ENCODE data around the gene TRIM39. TPM values are rescaled to one million over a fixed set of nuclear protein-coding genes. Genes with fewer than 3 reads are reported as not detected.

Gene TRIM39
- polyA plus RNA-seq, 1 of the 3 experiments (the other 2 are of a cell fraction) = 6.5 TPM

DNA sequence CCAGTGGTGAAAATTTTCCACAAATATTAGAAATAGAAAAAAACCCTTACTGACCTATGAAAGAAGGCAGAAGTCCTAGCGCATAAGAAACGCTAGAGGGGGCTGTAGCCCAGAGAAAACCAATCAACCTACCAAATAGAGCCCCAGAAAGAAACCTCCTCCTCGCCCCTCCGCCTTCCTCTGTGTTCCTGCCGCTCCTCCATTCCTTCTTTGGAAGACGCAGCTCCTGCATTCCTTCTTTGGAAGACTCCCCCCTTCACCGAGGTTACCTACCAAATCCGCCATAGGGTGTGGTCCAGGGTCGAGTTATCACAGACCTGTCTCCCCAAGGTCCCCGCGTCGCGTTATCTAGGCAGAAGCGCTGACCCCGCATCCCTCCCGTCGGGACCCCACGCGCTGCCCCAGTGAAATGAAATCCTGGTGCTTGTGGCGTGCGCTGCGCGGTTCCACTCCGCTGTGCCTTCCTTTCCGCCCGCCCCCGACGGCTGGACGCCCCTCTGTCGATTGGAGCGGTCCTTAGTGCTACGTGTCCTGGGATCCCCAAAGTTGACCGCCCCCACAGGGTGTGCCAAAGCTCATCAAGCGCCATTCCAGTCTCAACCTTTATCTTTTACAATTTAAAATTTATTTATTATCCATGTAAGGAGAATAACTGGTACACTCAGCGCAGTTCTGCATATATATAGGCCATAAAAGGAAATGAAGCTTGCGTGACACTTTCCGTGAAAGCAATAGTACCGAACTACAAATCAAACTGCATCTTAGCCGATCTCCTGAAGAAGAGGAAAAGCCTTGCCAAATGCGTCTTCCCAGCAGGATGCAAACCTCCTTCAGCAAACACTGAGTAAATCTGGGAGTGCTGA is 31.2 kb downstream of the TRIM39 start:
- peaks cover 58% of the 10 kb centered on the region; the same call in 1 of the 2 replicates for H3K27me3 ChIP-seq (ENCODE audit: insufficient read depth)
- H3K9me2 ChIP-seq = no peaks in the 10 kb centered on the region
- WGBS (ENCODE audit: low lambda C conversion rate) = 14% methylated on average over 28 of the region's 40 CpGs
- H3K79me2 ChIP-seq (ENCODE audit: insufficient read depth) = no peaks in the 10 kb centered on the region
- ChIA-PET CTCF (interaction anchor here (0.7 to 3.3 kb wide), 22 partner anchors 9 to 650 kb away, joined by 3 to 35 read pairs (median 4); partner anchors contain the start of gene TRIM39), POLR2A (no interaction called here)
- H3K9ac ChIP-seq = no peak overlapping the region
- no peaks in the 10 kb centered on the region for H3K36me3 ChIP-seq (replicated peaks in 1 of 2; ENCODE audit: control insufficient read depth in 1 of 2, insufficient read depth in 2 of 2, low read length in 1 of 2)
- peak overlapping the region; percentile 90 for H3K4me2 ChIP-seq
- H3K9me3 ChIP-seq = no peaks in the 10 kb centered on the region
- peaks cover 0 to 4% of the 10 kb centered on the region in 2 experiments; a peak in 1 of 4 replicates for H3K4me1 ChIP-seq (ENCODE audit: control insufficient read depth in 1 of 2, insufficient read depth in 2 of 2, low read depth in 1 of 2, low read length in 1 of 2)
- DNase-seq = peak; percentile 76
- no peak overlapping the region for H3K27ac ChIP-seq (ENCODE audit: low read depth in 2 of 2, low read length in 1 of 2)
- H3K4me3 ChIP-seq (ENCODE audit: low read depth in 2 of 2, low read length in 1 of 2) = peak overlapping the region; percentile 36 to 46
- no peaks in the 10 kb centered on the region for H3F3A ChIP-seq (replicated peaks; ENCODE audit: insufficient read depth)
- H4K20me1 ChIP-seq (ENCODE audit: insufficient read depth) = no peaks in the 10 kb centered on the region
- peak overlapping the region; percentile 61; the same call in 1 of the 2 replicates for H2AFZ ChIP-seq (ENCODE audit: low read depth)
- TF ChIP-seq FOXJ3 (CRISPR knock-in tag; IDR thresholded peaks at IDR 0.05) (no peak), NRF1 (IDR thresholded peaks at IDR 0.05; ENCODE audit: low read depth, low read length) (no peak), FOSL2 (IDR thresholded peaks at IDR 0.05; ENCODE audit: borderline replicate concordance, low read depth) (no peak), YY1 (IDR thresholded peaks at IDR 0.05; ENCODE audit: low read depth) (no peak), RXRA (IDR thresholded peaks at IDR 0.05; ENCODE audit: borderline replicate concordance, low read depth) (no peak), TEAD4 (IDR thresholded peaks at IDR 0.05; ENCODE audit: borderline replicate concordance, insufficient read depth) (no peak), RAD21 (IDR thresholded peaks at IDR 0.05; ENCODE audit: low read length) (peak; percentile 75), TCF12 (IDR thresholded peaks at IDR 0.05) (no peak), GATA2 (CRISPR knock-in tag; IDR thresholded peaks at IDR 0.05) (no peak), RFX5 (IDR thresholded peaks at IDR 0.05; ENCODE audit: low read length) (no peak), MEF2A (IDR thresholded peaks at IDR 0.05; ENCODE audit: borderline replicate concordance, low read depth) (no peak), JUND (IDR thresholded peaks at IDR 0.05) (no peak), SIN3A (IDR thresholded peaks at IDR 0.05; ENCODE audit: borderline replicate concordance, low read depth, low read length) (no peak), FOXM1 (IDR thresholded peaks at IDR 0.05; ENCODE audit: low read depth) (no peak), POLR2AphosphoS5 (IDR thresholded peaks at IDR 0.05; ENCODE audit: low read depth, low read length) (no peak), NFIC (IDR thresholded peaks at IDR 0.05; ENCODE audit: borderline replicate concordance) (no peak), EP300 (IDR thresholded peaks at IDR 0.05; ENCODE audit: borderline replicate concordance in 1 of 2, low read depth in 1 of 2, low read length in 1 of 2) (no peak), SMC3 (IDR thresholded peaks at IDR 0.05; ENCODE audit: low read depth, low read length) (peak; percentile 33; the same call in 1 of the 2 replicates)
- TF ChIP-seq, protein P1, sequence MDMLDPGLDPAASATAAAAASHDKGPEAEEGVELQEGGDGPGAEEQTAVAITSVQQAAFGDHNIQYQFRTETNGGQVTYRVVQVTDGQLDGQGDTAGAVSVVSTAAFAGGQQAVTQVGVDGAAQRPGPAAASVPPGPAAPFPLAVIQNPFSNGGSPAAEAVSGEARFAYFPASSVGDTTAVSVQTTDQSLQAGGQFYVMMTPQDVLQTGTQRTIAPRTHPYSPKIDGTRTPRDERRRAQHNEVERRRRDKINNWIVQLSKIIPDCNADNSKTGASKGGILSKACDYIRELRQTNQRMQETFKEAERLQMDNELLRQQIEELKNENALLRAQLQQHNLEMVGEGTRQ (IDR thresholded peaks at IDR 0.05; ENCODE audit: borderline replicate concordance, low read depth, low read length) = no peak
- TF ChIP-seq, protein P2, sequence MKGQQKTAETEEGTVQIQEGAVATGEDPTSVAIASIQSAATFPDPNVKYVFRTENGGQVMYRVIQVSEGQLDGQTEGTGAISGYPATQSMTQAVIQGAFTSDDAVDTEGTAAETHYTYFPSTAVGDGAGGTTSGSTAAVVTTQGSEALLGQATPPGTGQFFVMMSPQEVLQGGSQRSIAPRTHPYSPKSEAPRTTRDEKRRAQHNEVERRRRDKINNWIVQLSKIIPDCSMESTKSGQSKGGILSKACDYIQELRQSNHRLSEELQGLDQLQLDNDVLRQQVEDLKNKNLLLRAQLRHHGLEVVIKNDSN (IDR thresholded peaks at IDR 0.05; ENCODE audit: borderline replicate concordance, low read depth) = no peak
- TF ChIP-seq, protein P3, sequence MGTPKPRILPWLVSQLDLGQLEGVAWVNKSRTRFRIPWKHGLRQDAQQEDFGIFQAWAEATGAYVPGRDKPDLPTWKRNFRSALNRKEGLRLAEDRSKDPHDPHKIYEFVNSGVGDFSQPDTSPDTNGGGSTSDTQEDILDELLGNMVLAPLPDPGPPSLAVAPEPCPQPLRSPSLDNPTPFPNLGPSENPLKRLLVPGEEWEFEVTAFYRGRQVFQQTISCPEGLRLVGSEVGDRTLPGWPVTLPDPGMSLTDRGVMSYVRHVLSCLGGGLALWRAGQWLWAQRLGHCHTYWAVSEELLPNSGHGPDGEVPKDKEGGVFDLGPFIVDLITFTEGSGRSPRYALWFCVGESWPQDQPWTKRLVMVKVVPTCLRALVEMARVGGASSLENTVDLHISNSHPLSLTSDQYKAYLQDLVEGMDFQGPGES (IDR thresholded peaks at IDR 0.05; ENCODE audit: low read depth, low read length) = no peak
- TF ChIP-seq, protein P4, sequence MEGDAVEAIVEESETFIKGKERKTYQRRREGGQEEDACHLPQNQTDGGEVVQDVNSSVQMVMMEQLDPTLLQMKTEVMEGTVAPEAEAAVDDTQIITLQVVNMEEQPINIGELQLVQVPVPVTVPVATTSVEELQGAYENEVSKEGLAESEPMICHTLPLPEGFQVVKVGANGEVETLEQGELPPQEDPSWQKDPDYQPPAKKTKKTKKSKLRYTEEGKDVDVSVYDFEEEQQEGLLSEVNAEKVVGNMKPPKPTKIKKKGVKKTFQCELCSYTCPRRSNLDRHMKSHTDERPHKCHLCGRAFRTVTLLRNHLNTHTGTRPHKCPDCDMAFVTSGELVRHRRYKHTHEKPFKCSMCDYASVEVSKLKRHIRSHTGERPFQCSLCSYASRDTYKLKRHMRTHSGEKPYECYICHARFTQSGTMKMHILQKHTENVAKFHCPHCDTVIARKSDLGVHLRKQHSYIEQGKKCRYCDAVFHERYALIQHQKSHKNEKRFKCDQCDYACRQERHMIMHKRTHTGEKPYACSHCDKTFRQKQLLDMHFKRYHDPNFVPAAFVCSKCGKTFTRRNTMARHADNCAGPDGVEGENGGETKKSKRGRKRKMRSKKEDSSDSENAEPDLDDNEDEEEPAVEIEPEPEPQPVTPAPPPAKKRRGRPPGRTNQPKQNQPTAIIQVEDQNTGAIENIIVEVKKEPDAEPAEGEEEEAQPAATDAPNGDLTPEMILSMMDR (IDR thresholded peaks at IDR 0.05) = peak; percentile 86
- TF ChIP-seq, protein P5, sequence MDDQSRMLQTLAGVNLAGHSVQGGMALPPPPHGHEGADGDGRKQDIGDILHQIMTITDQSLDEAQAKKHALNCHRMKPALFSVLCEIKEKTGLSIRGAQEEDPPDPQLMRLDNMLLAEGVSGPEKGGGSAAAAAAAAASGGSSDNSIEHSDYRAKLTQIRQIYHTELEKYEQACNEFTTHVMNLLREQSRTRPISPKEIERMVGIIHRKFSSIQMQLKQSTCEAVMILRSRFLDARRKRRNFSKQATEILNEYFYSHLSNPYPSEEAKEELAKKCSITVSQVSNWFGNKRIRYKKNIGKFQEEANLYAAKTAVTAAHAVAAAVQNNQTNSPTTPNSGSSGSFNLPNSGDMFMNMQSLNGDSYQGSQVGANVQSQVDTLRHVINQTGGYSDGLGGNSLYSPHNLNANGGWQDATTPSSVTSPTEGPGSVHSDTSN (IDR thresholded peaks at IDR 0.05) = no peak
- TF ChIP-seq, protein P6, sequence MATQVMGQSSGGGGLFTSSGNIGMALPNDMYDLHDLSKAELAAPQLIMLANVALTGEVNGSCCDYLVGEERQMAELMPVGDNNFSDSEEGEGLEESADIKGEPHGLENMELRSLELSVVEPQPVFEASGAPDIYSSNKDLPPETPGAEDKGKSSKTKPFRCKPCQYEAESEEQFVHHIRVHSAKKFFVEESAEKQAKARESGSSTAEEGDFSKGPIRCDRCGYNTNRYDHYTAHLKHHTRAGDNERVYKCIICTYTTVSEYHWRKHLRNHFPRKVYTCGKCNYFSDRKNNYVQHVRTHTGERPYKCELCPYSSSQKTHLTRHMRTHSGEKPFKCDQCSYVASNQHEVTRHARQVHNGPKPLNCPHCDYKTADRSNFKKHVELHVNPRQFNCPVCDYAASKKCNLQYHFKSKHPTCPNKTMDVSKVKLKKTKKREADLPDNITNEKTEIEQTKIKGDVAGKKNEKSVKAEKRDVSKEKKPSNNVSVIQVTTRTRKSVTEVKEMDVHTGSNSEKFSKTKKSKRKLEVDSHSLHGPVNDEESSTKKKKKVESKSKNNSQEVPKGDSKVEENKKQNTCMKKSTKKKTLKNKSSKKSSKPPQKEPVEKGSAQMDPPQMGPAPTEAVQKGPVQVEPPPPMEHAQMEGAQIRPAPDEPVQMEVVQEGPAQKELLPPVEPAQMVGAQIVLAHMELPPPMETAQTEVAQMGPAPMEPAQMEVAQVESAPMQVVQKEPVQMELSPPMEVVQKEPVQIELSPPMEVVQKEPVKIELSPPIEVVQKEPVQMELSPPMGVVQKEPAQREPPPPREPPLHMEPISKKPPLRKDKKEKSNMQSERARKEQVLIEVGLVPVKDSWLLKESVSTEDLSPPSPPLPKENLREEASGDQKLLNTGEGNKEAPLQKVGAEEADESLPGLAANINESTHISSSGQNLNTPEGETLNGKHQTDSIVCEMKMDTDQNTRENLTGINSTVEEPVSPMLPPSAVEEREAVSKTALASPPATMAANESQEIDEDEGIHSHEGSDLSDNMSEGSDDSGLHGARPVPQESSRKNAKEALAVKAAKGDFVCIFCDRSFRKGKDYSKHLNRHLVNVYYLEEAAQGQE (IDR thresholded peaks at IDR 0.05; ENCODE audit: low read depth, low read length) = no peak

Data from SK-N-SH (cell line).